Cardiac muscle cell (in vitro differentiated cells and primary cell): ENCODE results near the gene FNDC3B. TPM values are rescaled to one million over a fixed set of nuclear protein-coding genes. Genes with fewer than 3 reads are reported as not detected.

ENCODE experiments used
- DNase-seq, 2 donors: peaks; one replicate each; pipeline versions ENCODE4 v3.0.0 to v3.0.0-alpha.2; 2010 to 2017; ENCODE audit warnings: low read depth in 1 of 2, low spot score in 1 of 2
- H3K27ac ChIP-seq: fragments of 200-600 bp; sonication (generic); 2 replicates; pipeline ENCODE4 v1.5.1; 2016
- H3K27me3 ChIP-seq: fragments of 200-600 bp; sonication (generic); 2 replicates; pipeline ENCODE4 v1.6.0; 2016; ENCODE audit warnings: control low read depth
- H3K36me3 ChIP-seq: fragments of 200-600 bp; sonication (generic); 2 replicates; pipeline ENCODE4 v1.5.1; 2016; ENCODE audit warnings: control low read depth
- H3K4me1 ChIP-seq: fragments of 200-600 bp; sonication (generic); 2 replicates; pipeline ENCODE4 v1.8.1; 2017; ENCODE audit warnings: low read depth, mild to moderate bottlenecking, mixed run types
- H3K4me3 ChIP-seq: fragments of 200-600 bp; sonication (generic); 2 replicates; pipeline ENCODE4 v1.5.1; 2016; ENCODE audit warnings: mild to moderate bottlenecking
- H3K9me3 ChIP-seq: fragments of 200-600 bp; sonication (generic); 2 replicates; pipeline ENCODE4 v1.5.1; 2017; ENCODE audit warnings: low read depth, mild to moderate bottlenecking, control low read depth
- CTCF ChIP-seq: IDR thresholded peaks from 2 replicates; pipeline ENCODE4 v1.5.1; 2012; ENCODE audit warnings: low read depth, mild to moderate bottlenecking, low read length
- polyA plus RNA-seq: library from polyadenylated mRNA; unstranded; fragments of >200 nt; fragmentation: Nextera tagmentation; extraction: Ambion mirVana; gene quantifications from 2 replicates; pipeline ENCODE4 v1.2.1, GENCODE V29; 2016
- total RNA-seq: library from RNA; depleted of rRNA; stranded (reverse); fragments of >200 nt; gene quantifications from 2 replicates; pipeline ENCODE4 v1.2.3, GENCODE V29; 2016

The FNDC3B gene
- total and polyA plus RNA-seq, 2 experiments from 2014 or later: 55.2 to 62.3 TPM

GRCh38 chr3:172029425-172030098, 9.8 kb upstream of the FNDC3B start:
- peak in 1 of 2 donors; percentile 44 for DNase-seq
- no peak overlapping the region for H3K27ac ChIP-seq
- H3K36me3 ChIP-seq: no peaks in the 10 kb centered on the region
- TF ChIP-seq CTCF: no peak
- no peaks in the 10 kb centered on the region for H3K27me3 ChIP-seq
- no peaks in the 10 kb centered on the region for H3K9me3 ChIP-seq
- H3K4me3 ChIP-seq: no peak overlapping the region
- no peaks in the 10 kb centered on the region for H3K4me1 ChIP-seq

GRCh38 chr3:172030181-172030580, 9.2 kb upstream of the FNDC3B start:
- DNase-seq: no peak
- Histone ChIP-seq H3K27ac (no peak overlapping the region), H3K36me3 (no peaks in the 10 kb centered on the region), H3K4me1 (no peaks in the 10 kb centered on the region), H3K9me3 (no peaks in the 10 kb centered on the region), H3K4me3 (no peak overlapping the region), H3K27me3 (no peaks in the 10 kb centered on the region)
- no peak for TF ChIP-seq CTCF

- H3K27me3 ChIP-seq: no peaks in the 10 kb centered on the region
- TF ChIP-seq CTCF: no peak
Measured at GRCh38 chr3:172031996-172032395, 7.4 kb upstream of the FNDC3B start.

GRCh38 chr3:172033396-172033795, 6.0 kb upstream of the FNDC3B start:
- no peak for TF ChIP-seq CTCF
- Histone ChIP-seq H3K9me3 (no peaks in the 10 kb centered on the region), H3K4me1 (peaks cover 9% of the 10 kb centered on the region), H3K36me3 (no peaks in the 10 kb centered on the region), H3K27ac (no peak overlapping the region), H3K27me3 (no peaks in the 10 kb centered on the region), H3K4me3 (no peak overlapping the region)
- no peak for DNase-seq

More at GRCh38 chr3:172031996-172032395, 7.4 kb upstream of the FNDC3B start:
- Histone ChIP-seq H3K9me3 (no peaks in the 10 kb centered on the region), H3K4me3 (no peak overlapping the region), H3K27ac (no peak overlapping the region), H3K4me1 (peaks cover 7% of the 10 kb centered on the region), H3K36me3 (no peaks in the 10 kb centered on the region)
- DNase-seq: peak in 1 of 2 donors; percentile 40

- Histone ChIP-seq H3K4me3 (no peak overlapping the region), H3K36me3 (no peaks in the 10 kb centered on the region), H3K4me1 (peaks cover 17% of the 10 kb centered on the region), H3K27ac (no peak overlapping the region), H3K27me3 (no peaks in the 10 kb centered on the region), H3K9me3 (no peaks in the 10 kb centered on the region)
- peak in 1 of 2 donors; percentile 41 for DNase-seq
- peak; percentile 40 for TF ChIP-seq CTCF
Measured at GRCh38 chr3:172034786-172035685, 4.3 kb upstream of the FNDC3B start.
